ENCODE measurements around the gene IGF2BP2.
"Not testable (repeated sequence)": the region's sequence is repeated elsewhere in the genome, so short reads cannot be mapped to it uniquely, and the experiment has no call there.

Gene IGF2BP2

DNA sequence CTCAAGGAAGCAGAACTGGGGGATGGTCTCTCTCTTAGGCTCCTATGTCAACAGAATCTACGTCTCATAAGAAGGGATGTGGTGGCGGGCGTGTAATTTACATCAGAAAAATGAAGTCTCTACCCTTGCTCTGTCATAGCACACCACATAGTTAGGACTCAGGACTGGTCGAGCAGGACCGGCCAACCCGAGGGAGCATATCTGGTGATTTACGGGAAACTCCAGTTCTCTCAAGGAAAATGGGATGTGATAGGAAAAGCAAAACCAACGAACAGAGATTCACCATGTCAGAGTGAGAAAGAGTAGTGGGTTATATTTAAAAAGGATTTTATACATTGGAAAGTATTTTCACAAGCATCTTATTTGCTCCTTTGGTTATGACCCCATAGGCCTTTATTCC lies 54.7 kb downstream of the IGF2BP2 start:
- H3K27ac ChIP-seq (replicated peaks) = no peak overlapping the region

DNA sequence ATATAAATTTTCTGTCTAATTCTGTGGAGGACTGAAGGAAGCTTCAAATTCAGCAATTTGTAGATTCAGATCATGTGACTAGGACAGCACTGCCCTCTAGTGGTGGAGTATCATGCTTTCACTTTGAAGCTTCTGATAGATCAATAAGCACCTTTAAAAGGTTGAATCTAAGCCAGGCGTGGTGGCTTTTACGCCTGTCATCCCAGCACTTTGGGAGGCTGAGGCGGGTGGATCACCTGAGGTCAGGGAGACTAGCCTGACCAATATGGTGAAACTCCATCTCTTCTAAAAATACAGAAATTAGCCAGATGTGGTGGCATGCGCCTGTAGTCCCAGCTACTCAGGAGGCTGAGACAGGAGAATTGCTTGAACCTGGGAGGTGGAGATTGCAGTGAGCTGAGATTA lies 56.3 kb downstream of the IGF2BP2 start:
- TF ChIP-seq, protein P1, sequence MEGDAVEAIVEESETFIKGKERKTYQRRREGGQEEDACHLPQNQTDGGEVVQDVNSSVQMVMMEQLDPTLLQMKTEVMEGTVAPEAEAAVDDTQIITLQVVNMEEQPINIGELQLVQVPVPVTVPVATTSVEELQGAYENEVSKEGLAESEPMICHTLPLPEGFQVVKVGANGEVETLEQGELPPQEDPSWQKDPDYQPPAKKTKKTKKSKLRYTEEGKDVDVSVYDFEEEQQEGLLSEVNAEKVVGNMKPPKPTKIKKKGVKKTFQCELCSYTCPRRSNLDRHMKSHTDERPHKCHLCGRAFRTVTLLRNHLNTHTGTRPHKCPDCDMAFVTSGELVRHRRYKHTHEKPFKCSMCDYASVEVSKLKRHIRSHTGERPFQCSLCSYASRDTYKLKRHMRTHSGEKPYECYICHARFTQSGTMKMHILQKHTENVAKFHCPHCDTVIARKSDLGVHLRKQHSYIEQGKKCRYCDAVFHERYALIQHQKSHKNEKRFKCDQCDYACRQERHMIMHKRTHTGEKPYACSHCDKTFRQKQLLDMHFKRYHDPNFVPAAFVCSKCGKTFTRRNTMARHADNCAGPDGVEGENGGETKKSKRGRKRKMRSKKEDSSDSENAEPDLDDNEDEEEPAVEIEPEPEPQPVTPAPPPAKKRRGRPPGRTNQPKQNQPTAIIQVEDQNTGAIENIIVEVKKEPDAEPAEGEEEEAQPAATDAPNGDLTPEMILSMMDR (IDR thresholded peaks at IDR 0.05; ENCODE audit: insufficient read depth, low read length) = peak; percentile 69
- peaks cover 14% of the 10 kb centered on the region for H3K27me3 ChIP-seq (ENCODE audit: insufficient read depth, poor library complexity, severe bottlenecking)
- not testable (repeated sequence) for H3K4me3 ChIP-seq (replicated peaks; ENCODE audit: insufficient read depth, low read length); H3K27ac ChIP-seq (replicated peaks)
- DNase-seq (ENCODE audit: low read depth in 1 of 2, low spot score in 1 of 2) = peak; percentile 46 to 49

More for the DNA sequence above, 54.7 kb downstream of the IGF2BP2 start:
- peaks cover 4% of the 10 kb centered on the region for H3K27me3 ChIP-seq (ENCODE audit: insufficient read depth, poor library complexity, severe bottlenecking)
- H3K4me3 ChIP-seq (replicated peaks; ENCODE audit: insufficient read depth, low read length) = no peak overlapping the region
- no peak for DNase-seq (ENCODE audit: low read depth in 1 of 2, low spot score in 1 of 2)
- TF ChIP-seq SPI1 (IDR thresholded peaks at IDR 0.05; ENCODE audit: borderline replicate concordance, low read depth) (no peak), GABPA (IDR thresholded peaks at IDR 0.05; ENCODE audit: low read depth) (no peak), POLR2AphosphoS5 (IDR thresholded peaks at IDR 0.05; ENCODE audit: low read depth) (no peak)
- TF ChIP-seq, protein P2, sequence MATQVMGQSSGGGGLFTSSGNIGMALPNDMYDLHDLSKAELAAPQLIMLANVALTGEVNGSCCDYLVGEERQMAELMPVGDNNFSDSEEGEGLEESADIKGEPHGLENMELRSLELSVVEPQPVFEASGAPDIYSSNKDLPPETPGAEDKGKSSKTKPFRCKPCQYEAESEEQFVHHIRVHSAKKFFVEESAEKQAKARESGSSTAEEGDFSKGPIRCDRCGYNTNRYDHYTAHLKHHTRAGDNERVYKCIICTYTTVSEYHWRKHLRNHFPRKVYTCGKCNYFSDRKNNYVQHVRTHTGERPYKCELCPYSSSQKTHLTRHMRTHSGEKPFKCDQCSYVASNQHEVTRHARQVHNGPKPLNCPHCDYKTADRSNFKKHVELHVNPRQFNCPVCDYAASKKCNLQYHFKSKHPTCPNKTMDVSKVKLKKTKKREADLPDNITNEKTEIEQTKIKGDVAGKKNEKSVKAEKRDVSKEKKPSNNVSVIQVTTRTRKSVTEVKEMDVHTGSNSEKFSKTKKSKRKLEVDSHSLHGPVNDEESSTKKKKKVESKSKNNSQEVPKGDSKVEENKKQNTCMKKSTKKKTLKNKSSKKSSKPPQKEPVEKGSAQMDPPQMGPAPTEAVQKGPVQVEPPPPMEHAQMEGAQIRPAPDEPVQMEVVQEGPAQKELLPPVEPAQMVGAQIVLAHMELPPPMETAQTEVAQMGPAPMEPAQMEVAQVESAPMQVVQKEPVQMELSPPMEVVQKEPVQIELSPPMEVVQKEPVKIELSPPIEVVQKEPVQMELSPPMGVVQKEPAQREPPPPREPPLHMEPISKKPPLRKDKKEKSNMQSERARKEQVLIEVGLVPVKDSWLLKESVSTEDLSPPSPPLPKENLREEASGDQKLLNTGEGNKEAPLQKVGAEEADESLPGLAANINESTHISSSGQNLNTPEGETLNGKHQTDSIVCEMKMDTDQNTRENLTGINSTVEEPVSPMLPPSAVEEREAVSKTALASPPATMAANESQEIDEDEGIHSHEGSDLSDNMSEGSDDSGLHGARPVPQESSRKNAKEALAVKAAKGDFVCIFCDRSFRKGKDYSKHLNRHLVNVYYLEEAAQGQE (IDR thresholded peaks at IDR 0.05; ENCODE audit: insufficient replicate concordance, low read depth) = no peak
- TF ChIP-seq, protein P1 (IDR thresholded peaks at IDR 0.05; ENCODE audit: insufficient read depth, low read length) = no peak

DNA sequence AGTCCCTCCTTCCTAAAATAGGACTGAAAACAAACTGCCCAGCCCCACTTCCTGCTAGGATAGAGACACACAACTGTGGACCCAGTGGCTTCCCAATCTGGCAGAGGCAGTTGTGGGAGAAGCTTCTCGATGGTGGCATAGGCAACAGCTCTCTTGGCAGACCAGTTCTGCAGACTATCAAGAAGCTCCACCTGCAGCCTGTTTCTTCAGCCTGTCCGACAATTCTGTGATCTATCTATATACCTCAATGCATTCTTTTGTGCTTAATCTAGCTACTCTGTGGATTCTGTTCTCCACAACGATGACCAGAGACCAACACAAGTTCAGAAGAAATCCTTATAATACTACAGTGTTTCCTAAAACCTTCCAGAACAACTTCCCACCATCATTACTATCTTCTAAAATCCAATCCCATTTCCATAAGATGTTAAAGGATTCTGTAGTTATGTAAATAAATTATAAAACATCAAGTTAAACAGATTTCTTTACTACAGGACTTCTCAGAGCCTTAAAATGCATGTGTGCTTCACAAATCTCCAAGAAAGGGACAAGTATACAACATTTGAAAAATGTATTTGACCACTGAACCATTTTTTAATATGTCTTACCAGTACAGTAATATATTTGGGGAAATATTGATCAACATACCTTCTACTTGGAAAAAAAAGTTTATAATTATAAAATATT lies 57.7 kb downstream of the IGF2BP2 start:
- no peak overlapping the region for H3K27ac ChIP-seq (replicated peaks)
- H3K4me3 ChIP-seq (replicated peaks; ENCODE audit: insufficient read depth, low read length) = no peak overlapping the region
- TF ChIP-seq, protein P2 (IDR thresholded peaks at IDR 0.05; ENCODE audit: insufficient replicate concordance, low read depth) = no peak
- no peak for TF ChIP-seq GABPA (IDR thresholded peaks at IDR 0.05; ENCODE audit: low read depth)
- TF ChIP-seq, protein P1 (IDR thresholded peaks at IDR 0.05; ENCODE audit: insufficient read depth, low read length) = no peak
- TF ChIP-seq SPI1 (IDR thresholded peaks at IDR 0.05; ENCODE audit: borderline replicate concordance, low read depth) = no peak
- no peak for TF ChIP-seq POLR2AphosphoS5 (IDR thresholded peaks at IDR 0.05; ENCODE audit: low read depth)
- peaks cover 23% of the 10 kb centered on the region for H3K27me3 ChIP-seq (ENCODE audit: insufficient read depth, poor library complexity, severe bottlenecking)
- DNase-seq (ENCODE audit: low read depth in 1 of 2, low spot score in 1 of 2) = no peak

Data from HL-60 (cell line).